ENCODE data around the gene GPX2.

The GPX2 gene

DNA sequence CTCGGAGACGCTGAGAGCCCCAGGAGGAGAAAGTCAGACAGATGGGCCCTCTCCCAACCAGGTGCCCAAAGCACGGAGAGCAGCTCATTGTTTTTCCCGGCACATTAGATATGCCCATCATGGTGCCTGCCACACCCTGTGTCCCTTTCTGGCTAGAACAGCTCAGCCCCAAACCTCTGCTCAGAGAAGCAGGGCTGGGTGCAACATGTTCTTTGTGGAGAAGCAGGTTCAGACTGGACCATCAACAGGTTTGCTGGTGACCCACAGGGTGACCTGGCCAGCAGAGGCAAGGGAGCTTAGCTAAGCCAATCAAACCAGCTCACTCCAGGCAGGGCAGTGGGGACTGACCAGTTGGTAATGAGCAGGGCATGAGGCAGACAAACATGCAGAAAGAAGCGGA lies 16.2 kb upstream of the GPX2 start:
- no peak for DNase-seq

DNA sequence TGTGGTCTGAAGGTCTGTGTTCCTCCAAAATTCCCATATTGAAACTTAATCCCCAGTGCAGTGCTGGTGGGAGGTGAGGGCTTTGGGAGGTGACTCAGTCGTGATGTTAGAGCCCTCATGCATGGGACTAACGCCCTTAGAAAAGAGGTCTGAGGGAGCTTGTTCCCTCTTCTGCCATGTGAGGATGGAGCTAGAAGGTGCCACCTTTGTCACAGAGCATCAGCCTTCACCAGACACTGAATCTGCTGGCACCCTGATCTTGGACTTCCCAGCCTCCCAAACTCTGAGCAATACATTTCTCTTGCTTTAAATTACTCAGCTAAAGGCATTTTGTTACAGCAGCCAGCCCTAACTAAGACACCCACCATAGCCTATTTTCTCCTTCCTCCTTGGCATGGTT lies 15.7 kb upstream of the GPX2 start:
- no peak for DNase-seq

DNA sequence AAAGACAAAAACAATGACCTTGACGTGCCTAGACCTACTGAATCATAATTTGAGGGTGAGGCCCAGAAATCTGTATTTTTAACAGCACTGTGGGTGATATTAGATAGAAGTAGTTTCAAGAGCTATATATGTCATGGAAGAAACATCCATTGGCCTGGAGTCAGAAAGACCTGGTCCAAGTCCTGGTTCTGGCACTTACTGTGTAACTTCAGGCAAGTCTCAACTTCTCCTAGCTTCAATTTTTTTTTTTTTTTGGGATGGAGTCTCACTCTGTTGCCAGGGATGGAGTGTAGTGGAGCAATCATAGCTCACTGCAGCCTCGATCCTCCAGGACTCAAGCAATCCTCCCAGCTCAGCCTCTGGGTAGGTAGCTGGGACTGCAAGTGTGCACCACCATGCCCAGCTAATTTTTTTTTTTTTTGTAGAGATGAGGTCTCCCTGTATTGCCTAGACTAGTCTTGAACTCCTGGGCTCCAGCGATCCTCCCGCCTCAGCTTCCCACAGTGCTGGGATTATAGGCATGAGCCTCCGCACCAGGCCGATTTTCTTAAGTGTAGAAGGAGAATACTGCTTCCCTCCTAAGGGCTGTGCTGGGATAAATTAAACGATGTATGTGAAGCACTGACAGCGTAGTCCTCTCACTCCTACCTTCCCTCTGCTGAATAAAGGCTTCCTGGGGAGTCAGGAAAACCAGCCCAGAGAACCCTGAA lies 14.3 kb upstream of the GPX2 start:
- DNase-seq, result no peak

DNA sequence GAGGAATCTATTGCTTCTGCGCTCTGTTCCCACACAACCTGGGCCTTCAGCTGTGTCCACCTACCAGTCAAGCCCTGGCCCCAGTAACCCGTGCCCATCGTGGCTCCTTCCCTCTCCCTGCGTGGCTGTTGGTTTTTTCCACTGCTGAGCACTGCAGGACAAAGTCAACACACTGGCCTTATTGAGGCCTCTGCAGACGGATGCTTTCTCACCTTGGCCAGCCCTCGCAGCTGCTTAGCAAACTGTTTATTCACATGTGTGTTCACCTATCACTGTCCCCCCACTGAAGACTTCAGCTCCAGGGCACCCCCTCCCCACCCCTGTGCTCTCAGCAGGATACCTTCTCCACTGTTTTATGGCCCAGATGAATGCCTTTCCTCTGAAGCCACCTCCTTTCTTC lies 12.8 kb upstream of the GPX2 start:
- DNase-seq, result no peak

DNA sequence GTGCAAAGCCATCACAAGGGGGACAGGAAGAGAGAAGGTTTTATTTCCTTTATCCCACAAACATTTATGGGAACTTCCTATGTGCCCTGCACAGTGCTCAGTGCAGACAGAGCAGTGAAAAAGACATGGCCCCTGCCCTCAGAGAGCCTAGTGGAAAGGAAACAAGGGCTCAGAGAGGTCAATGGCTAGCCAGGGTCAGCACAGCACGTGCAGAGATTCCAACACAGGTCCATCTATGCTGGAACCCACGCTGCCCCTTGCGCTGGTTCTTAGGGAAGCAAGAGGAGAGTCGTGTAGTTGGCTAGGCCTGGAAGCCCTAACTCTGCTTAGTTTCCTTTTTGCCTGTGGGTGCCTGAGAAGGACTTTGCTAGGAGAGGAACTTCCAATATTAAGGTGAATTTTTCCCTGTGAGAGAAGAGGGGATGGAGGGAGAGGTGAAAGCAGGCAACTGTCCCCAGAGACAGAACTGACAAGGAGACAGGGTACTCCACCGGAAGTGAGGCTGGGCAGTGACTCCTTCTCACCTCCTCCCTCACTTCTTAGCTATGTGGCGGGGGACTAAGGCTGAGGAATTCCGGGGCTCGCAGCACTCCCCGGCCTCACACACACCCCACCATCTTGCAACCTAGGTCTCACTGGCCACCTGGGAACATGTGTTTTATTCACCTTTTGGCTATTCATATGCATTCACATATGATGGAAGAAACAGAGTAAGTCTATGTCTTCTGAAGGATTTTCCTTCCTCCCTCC lies 12.1 kb upstream of the GPX2 start:
- no peak for DNase-seq

DNA sequence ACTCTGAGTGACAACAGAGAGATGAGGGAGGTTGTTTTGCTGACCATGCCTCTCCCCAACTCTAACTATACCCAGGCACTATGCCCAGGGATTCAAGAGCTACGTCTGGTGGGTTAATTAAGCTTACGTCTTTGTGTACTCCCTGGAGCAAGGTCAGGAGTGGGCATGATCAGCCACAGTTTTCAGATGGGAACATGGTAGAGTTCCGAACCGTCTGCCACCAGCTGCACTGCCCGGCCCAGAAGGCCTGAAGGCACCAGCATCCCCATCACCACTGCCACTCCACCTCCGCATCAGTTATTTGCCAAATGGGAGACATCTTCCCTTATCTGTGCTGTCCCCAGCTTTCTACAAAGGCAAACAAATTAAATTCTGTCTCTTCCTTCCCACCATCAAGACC lies 11.1 kb upstream of the GPX2 start:
- DNase-seq, result no peak

DNA sequence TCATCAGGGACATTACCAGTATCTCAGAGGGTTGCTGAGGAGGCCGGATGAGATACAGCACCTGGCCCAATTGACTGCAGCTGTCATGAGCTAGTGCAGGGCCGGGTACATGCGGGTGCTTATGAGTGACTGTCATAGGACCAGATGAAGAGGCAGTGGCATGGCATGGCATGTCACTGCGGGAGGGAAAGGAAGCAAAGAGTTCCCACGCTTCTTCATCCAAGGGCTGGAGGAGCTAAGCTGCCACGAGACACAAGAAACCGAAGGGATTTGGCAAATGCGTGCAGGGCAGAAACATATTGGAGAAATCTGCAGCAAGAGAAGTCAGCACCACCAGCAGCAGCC lies 10.7 kb upstream of the GPX2 start:
- no peak for DNase-seq

DNA sequence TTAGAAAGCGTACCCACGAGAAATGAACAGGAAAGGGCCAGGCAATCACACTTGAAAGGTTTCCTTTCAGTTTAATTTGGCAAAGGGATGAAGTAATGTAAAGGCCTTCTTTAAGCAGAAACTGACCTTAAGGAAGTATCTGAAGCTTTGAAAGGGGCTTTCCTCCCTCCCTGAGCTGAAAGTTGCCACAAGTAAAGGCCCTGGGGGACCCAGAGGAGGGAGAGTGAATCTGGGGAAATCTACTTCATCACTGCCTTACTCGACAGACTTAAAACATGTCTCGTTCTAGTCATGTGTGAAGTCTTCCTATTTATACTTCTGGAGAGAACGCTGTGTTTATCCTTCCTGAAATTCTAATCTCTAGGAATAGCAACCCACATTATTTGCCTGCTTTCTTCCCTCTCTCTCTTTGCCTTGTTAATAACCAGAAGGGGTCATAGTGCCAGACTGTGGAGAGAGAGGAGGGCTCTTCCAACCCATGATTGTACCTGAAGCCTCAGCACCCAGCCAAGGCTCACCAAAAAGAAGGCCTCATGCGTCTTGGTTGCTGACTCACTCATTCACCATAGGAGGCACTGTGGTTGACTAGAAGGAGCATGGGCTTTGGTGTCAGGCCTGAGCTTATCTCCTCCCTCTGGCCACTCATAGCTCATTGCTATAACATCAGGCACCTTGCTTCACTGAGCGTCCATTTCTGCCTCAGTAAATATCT lies 10.2 kb upstream of the GPX2 start:
- no peak for DNase-seq

DNA sequence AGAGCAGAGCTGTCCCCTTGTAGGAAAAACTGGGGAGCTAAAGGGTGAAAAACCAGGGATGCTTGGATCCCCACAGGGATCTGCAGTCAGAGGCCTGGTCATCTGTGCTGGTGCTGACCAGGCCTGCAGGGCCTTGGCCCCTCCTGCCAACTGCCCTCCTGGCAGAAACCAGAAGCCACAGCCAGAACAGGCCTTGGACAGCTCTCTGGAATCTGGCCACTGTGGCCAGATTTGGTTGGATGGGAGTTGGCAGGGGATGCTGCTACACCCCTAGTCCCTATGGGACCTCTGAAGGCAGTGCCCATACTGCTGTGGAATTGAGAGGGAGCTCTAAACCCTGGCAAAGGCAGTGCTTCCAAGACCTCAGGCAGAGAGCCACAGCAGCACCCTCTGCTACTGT lies 9.2 kb upstream of the GPX2 start:
- DNase-seq, result no peak

DNA sequence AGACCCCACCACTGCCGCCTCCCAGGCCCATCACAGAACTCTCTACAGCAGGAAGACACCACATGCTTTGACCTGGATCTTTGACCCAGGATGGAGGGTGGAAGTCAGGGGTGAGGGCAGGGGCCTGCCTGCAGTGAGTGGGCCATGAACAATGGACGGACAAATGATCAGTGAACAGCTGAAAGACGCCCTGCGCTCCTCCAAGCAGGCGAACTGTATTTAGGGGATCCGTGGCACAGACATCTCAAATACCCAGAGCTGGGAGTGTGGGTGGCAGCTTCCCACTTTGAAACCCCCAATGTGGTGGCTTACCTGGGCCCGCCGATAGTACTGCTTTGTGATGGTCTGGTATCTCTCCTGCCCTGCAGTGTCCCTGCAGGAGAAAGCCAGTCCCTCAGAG lies 8.7 kb upstream of the GPX2 start:
- DNase-seq, result no peak

DNA sequence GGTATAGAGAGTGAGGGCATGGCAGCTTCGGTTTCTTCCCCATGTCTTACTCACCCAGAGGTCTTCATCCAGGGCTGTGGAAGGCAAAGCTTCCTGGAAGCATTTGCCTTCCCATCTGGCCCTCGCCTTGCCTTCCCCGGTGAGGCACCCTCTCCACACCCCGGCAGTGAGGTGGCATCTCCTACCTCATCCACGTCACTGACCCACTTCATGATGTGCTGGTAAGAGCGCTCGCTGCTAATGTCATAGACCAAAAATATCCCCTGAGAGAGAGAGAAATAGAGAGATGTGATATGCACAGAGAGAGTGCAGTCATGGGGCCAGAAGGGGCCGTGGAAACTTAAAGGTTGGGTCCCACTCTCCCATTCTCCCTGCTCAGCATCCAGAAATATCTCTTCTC lies 8.3 kb upstream of the GPX2 start:
- no peak for DNase-seq

DNA sequence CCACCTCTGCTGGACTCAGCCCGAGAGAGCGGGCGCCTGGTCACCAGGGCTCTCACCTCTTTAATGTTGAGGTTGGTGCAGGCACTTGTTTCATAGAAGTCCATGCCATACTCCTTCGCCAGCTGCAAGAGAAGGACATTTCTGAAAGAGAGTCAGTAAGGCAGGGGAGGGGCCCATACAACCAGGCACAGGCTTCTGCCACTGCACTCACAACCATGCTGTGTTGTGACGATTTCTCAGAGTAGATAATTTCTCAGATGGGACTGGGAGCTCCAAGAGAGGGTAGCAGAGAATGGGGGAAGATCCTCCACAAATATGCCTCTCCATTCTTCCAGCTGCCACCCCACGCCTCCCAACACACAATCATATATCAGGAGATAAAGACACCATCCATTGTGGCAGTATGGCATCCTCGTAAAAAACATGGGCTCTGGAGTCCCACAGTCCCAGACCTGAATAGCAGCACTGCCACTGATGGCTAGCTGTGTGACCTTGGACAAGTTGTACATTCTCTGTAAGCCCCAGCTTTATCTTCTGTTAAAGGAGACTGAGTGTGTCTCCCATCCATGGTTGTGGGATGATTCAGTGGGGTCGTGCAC lies 6.2 kb upstream of the GPX2 start:
- DNase-seq, result no peak

DNA sequence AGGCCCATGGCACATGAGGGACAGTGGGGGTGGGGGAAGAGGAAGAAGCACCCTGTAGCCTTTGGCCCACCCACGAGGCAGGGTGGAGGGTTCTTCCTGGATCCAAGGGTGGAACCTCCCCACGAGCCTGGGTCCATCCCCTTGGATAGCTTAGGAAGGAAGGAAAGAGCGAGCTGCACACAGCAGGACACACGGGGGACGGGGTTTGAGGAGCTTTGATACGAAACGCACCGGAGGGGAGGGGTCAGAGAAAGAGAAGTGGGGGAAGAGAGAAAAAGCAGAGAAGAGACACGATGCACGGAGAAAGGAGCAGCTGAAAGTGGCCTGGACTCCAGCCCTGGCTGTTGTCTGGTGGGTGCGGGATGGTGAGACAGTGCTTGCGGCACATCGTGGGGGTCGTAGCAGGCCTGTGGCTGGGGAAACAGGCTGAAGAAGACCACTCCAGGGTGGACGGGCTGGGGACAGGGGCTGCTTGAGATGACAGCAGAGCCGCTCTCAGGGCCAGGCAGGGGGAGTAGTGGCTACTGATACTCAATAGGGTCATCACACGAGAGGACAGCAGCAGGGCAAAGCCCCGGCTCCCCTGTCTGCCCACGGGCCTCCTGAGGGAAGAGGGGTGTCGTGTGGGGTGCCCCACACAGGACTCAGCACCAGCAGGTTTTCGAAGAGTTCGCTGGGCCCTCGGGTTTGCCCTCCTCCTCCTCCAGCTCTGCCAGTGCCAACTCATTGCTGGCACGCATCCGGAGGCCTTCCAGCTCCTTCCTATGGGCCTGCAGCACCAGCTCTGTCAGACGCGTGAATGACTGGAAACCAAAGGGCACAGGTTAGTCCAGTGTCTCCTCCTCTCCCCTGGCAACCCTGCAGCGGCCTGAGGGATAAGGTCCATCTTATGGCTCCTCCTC lies 5.4 kb upstream of the GPX2 start:
- DNase-seq, result no peak

DNA sequence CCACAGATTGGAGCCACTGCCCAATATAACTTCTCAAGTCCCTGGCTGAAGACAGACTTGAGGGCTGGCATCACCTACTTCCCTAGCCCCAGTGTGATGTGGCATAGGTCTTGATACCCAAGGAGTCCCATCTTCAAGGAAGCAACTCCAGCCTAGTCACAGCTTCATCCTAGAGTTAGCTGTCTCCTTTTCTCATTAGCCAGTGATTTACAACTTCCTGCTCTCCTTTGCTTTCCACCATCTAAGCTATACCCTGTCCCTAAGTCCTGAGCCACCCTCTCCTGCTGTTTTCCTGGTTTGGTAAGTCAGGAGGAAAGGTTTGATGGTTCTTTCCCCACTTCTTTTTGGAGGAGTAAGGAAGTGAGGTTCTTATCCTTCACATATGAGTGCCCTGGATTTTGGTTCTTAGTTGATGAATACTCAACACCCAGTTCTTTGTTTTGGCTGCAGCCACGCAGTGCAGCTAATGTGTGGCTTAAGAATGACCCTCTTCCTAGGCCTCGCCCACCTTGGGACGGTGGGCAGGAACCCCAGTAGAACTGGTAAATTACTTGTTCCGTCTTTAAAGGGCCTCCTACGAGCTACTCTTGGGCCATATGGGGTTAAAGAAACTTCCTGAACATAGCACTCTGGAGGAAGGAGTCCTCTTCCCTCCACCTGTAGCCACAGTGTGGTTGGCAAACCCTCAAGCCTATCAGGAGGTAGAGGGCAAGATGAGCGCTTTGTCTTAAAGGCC lies 3.9 kb upstream of the GPX2 start:
- no peak for DNase-seq

DNA sequence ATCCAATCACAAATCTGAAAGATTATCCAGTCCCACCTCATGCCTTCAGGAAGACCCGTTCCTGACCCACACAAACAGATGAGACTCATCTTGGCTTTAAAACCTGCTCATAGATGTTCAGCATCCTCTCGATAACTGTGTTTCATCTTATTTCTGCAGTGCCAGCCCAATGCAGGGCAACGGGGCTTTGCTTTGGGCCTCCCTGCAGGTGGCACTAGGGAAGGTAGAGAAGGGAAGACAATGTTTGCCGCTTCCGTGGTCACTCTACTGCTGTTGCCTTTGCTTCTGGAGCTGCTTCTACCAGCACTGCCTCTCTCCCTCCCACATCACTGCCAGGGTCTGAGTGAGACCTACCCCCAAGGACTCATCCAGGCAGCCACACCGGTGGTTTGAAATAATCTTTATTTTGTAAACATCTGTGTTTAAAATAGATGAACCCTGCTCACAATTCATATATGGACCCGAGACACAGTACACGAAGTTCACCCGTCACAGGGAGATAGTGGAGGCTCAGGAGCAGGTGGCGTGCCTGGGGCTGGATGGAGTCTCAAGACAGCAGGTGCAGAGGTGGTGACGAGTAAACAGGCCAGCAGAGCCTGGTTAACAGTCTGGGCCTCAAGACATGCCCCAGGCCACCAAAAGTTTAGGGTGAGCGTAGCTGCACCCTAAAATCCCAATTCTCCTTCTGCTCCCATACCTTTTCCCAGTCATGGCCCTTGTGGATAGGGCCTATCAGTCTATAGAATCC lies 3.1 kb upstream of the GPX2 start:
- no peak for DNase-seq

DNA sequence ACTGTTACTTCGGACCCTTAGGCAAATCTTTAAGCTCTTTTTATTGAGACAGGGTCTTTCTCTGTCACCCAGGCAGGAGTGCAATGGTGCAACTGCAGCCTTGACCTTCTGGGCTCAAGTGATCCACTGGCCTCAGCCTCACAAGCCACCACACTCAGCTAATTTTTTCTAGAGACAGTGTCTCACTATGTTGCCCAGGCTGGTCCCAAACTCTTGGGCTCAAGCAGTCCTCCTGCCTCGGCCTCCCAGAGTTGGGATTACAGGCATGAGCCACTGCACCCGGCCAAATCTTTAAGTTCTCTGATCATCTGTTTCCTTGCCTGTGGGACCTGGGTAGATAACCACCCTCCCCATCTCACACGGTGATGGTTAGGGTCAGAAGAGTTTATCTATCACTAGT lies 2.3 kb upstream of the GPX2 start:
- no peak for DNase-seq

DNA sequence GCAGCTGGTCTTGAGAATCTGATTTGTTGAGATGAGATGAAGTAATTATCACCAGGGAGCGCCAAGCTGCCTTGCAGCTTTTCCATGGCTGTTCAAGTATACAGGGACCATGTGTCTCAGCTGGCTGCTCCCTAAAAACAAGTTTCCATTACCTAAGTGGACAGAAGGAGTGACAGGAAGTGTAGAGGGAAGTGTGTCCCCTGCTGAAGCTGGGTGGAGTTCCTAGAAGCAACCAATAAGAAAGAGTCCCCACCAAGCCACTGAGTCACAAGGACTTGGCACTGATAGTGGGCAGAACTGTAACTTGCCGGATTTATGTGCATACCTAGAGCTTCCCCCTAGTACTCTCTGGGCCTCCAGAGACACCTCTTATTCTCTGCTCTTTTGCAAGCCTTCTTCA lies 1.5 kb upstream of the GPX2 start:
- DNase-seq, result no peak

DNA sequence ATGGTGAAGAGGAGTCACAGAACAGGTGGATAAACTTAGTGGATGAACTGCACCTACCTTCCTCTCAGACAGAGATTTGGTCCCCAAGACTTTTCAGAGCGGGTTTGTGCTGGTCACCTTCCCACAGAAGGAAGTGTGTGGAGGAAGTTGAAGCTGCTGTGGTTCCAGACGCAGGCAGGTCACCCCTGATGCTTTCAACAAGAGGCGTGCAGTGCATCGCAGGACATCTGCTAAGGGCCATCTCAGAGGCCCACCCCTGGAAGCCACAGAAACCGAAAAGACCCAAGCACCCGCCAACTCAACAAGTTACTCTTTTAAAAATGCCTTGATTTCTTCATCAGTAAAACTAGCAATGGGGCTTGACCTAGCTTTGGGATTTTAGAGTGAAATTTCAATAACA lies 1.0 kb upstream of the GPX2 start:
- no peak for DNase-seq

DNA sequence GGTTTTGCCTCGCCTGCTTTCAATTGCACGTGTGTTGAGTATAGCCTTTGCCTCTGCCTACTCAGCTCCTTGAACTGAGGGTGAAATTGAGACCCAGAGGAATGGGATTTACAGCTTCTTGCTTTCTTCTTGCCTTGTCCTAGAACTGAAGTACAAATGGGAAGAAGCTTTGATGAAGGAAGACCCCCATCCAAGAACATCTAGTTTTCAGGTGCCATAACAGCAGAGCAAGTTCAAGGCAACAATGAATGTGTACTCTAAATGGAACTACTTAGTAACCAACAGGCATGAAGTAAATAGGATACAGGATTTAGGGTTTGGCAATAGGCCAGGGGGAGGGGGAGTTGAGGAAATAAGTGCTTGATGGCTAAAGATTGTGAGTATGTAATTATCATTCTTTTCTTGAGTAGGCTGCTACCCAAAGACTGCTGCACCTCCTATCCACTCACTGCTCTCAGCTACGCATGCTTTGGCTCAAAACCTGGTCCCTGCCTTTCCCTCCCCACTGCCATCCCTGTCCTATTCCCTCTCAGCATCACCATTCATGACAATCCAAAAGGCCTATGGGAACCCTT lies 2.1 kb downstream of the GPX2 start:
- DNase-seq, result no peak

DNA sequence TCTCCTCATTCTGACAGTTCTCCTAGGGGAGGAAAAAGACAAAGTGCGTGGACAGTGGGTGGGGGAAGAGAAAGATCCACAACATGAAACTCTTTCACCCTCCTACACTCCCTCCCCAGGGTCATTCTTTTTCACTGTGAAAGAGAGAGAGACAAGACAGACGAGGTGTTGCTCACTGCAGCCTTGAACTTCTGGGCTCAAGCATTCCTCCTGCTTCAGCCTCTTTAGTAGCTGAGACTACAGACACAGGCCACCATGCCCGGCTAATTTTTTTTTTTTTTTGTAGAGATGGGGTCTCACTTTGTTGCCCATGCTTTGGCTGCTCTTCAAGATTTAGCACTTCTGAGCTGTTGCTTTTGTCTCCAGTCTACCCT lies 2.7 kb downstream of the GPX2 start:
- no peak for DNase-seq
